Stimulated activated naive CD8-positive, alpha-beta T cell treated with anti-CD3 and anti-CD28 coated beads, Interleukin-15, amount 100 ng/mL, for 72 hours (primary cell): Measurements from ENCODE around the gene TEAD4.

Experiments
- ATAC-seq: fragments of 150-1000 bp; cut with Tn5 transposase; 2 replicates; pipeline ENCODE4 v1.10.0; 2021; ENCODE audit warnings: mild to moderate bottlenecking, moderate library complexity
- DNase-seq, 2 donors: peaks; one replicate each; pipeline ENCODE4 v3.0.0; 2021 to 2022
- H3K27ac Mint-ChIP-seq, 2 donors: one replicate each; pipeline ENCODE4 v1.8.0; 2022; ENCODE audit warnings: mild to moderate bottlenecking in 2 of 2, mixed read lengths in 2 of 2, moderate library complexity in 2 of 2
- H3K27me3 Mint-ChIP-seq: one replicate; pipeline ENCODE4 v1.8.0; 2022; ENCODE audit warnings: mixed read lengths
- H3K4me1 Mint-ChIP-seq: one replicate; pipeline ENCODE4 v1.8.0; 2022; ENCODE audit warnings: mild to moderate bottlenecking, mixed read lengths
- H3K4me3 Mint-ChIP-seq, 2 donors: one replicate each; pipeline ENCODE4 v1.8.0; 2022; ENCODE audit warnings: mild to moderate bottlenecking in 2 of 2, mixed read lengths in 2 of 2, moderate library complexity in 1 of 2
- H3K9me3 Mint-ChIP-seq, 2 donors: one replicate each; pipeline ENCODE4 v1.8.0; 2022; ENCODE audit warnings: mixed read lengths in 2 of 2

The TEAD4 gene

GRCh38 chr12:3028108-3028507, 68.9 kb downstream of the TEAD4 start:
- Mint-ChIP-seq H3K27me3 (peaks cover 19% of the 10 kb centered on the region), H3K27ac (no peak overlapping the region), H3K4me3 (no peak overlapping the region), H3K4me1 (no peaks in the 10 kb centered on the region), H3K9me3 (no peaks in the 10 kb centered on the region)
- DNase-seq (no peak), ATAC-seq (no peak)

GRCh38 chr12:3030821-3031429, 71.7 kb downstream of the TEAD4 start:
- Mint-ChIP-seq H3K4me1 (no peaks in the 10 kb centered on the region), H3K9me3 (no peaks in the 10 kb centered on the region), H3K27ac (no peak overlapping the region), H3K4me3 (no peak overlapping the region), H3K27me3 (peaks cover 21% of the 10 kb centered on the region)
- DNase-seq (no peak), ATAC-seq (no peak)

DNA sequence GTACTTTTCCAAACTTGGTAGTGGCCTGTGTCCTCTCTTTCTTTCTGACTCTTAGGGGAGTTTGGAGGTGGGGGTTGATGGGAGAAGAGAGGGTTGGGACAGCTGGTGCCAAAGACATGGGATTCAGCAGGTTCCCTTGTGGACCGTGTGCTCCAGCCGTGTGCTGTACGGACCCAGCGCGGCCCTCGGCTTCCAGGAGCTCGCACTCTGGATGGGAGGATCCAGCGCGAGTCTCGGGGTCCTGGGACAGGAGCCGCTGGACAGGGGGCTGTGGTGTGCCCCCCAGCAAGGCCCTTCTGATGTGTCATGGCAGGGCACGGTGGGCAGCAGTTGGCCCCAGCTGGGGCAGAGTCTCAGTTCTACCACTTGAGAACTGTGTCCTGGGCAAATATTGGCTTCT, 73.0 kb downstream of the TEAD4 start:
- Mint-ChIP-seq H3K9me3 (no peaks in the 10 kb centered on the region), H3K4me3 (no peak overlapping the region), H3K27ac (no peak overlapping the region), H3K4me1 (no peaks in the 10 kb centered on the region), H3K27me3 (peaks cover 21% of the 10 kb centered on the region)
- DNase-seq (no peak), ATAC-seq (no peak)

DNA sequence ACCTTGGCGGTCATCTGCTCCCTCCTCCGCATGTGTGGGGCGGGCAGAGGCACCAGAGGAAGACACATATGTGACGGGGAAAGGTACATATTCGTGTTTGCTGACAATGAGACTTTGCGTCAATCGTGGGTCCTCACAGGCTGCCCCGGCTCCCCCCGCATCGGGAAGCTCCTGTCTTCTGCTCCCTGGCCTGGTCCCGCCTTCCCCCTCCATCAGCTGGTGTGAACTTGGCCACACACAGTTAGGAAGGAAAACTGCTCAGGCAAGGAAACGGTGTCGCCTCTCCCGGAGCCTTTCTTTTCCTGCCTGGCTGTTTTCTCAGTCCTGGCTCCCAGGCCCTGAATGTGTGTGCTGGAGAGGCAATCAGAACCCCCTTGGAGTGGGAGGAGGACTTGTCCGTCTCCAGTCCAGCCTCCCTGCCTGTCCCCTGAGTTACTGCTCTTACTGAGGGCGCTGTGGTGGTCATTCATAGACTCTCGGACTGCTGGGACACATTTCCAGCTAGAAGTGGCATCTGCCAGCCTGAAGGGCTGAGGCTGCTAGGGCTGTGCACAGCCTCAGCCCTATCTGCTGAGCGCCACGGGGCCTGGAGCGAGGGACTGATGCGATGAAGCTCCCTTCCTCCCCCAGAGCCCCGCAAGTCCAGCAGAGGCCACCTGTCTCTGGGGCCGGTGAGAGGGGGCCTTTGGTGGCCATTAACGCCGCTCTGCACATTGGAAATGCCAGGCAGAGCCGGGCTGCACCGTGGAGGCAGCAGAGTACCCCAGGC, 73.8 kb downstream of the TEAD4 start:
- Mint-ChIP-seq H3K4me1 (no peaks in the 10 kb centered on the region), H3K4me3 (no peak overlapping the region), H3K9me3 (no peaks in the 10 kb centered on the region), H3K27ac (no peak overlapping the region), H3K27me3 (peaks cover 21% of the 10 kb centered on the region)
- ATAC-seq (no peak), DNase-seq (no peak)

DNA sequence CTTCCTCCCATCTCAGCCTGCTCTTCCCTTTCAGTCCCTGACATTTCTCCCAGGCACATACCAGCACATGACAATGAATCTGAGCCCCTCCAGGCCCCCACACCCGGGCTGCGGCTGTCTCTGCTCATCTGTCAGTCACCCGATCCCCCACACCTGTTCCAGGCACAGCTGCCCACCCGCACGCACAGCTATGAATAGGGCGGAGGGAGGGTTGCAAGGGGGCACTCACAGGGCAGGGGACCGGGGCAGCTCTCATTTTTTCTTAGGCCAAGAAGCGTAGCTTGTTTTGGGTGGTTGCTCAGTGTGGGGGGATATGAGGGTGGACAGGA, 74.3 kb downstream of the TEAD4 start:
- ATAC-seq (no peak), DNase-seq (no peak)
- no peaks in the 10 kb centered on the region for H3K9me3 Mint-ChIP-seq
- peaks cover 21% of the 10 kb centered on the region for H3K27me3 Mint-ChIP-seq
- H3K4me3 Mint-ChIP-seq: no peak overlapping the region
- no peak overlapping the region for H3K27ac Mint-ChIP-seq
- no peaks in the 10 kb centered on the region for H3K4me1 Mint-ChIP-seq

- no peak overlapping the region for H3K27ac Mint-ChIP-seq
- peaks cover 21% of the 10 kb centered on the region for H3K27me3 Mint-ChIP-seq
- DNase-seq (peak; percentile 43 to 47), ATAC-seq (peak; percentile 80)
- no peak overlapping the region for H3K4me3 Mint-ChIP-seq
- H3K4me1 Mint-ChIP-seq: no peaks in the 10 kb centered on the region
- no peaks in the 10 kb centered on the region for H3K9me3 Mint-ChIP-seq
Observed at GRCh38 chr12:3034067-3034750, 75.0 kb downstream of the TEAD4 start.

DNA sequence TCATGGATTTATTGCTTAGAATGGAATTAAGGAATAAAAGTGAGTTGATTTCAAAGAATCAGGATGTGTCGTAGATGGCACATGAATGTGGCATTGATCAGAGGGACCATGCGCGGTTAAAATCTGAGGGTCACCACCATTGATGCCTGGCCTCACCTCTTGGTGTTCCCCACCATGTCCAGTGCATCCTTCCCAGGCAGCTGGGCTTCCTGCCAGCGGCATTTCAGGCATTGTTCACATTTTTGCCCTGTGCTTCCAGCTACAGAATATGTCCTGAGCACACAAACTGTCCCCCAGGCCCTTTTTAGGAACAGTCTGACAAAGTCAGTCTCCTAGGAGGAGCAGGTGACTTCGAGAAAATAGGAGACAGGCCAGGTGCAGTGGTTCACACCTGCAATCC, 76.0 kb downstream of the TEAD4 start:
- Mint-ChIP-seq H3K4me1 (no peaks in the 10 kb centered on the region), H3K27me3 (peaks cover 21% of the 10 kb centered on the region), H3K4me3 (no peak overlapping the region), H3K27ac (no peak overlapping the region), H3K9me3 (no peaks in the 10 kb centered on the region)
- ATAC-seq (no peak), DNase-seq (no peak)

DNA sequence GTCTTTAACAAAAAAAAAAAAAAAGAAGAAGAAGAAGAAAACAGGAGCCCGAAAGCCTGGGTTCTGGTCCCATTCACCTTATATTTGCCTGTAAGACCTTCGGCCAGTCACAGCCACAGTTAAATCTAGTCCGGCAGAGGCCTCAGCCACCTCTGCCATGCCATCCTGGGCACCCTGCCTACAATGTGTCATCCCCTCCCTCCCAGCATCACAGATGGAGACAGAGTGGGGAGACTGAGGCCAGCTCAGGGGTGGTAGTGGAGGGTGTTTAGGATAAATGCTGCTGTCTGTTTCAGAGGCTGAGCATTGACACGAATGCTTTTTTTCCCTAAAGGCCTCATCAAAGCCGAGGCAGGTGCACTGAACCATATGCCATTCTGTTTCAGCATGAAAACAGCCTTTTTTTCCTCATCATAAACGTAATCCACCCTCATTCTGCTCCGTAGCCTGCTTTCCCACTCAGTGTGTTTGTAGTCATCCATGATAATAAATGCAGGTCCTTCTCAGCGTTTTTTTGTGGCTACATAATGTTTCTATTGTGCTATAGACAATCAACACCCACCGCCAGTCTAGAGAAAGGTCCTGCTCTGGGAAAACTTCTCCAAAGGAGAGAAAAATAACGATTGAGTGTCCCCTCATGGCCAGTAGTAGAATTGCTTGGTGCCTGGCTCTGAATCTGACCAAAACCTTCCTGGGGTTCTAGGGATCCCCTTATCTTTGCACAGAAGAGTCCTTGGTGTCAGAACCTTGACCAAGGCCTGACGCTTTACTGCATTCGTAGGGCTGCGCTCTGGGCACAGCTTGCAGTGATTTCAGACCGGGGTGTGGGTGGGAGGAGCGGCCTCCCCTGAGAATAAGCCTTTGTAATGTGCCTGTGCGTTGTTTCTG, 76.9 kb downstream of the TEAD4 start:
- Mint-ChIP-seq H3K27me3 (peaks cover 21% of the 10 kb centered on the region), H3K4me3 (no peak overlapping the region), H3K9me3 (no peaks in the 10 kb centered on the region), H3K27ac (no peak overlapping the region), H3K4me1 (no peaks in the 10 kb centered on the region)
- ATAC-seq (no peak), DNase-seq (no peak)

GRCh38 chr12:3036901-3037600, 77.9 kb downstream of the TEAD4 start:
- H3K4me3 Mint-ChIP-seq: no peak overlapping the region
- DNase-seq: no peak
- ATAC-seq: no peak
- peaks cover 17% of the 10 kb centered on the region for H3K27me3 Mint-ChIP-seq
- no peaks in the 10 kb centered on the region for H3K9me3 Mint-ChIP-seq
- no peak overlapping the region for H3K27ac Mint-ChIP-seq
- H3K4me1 Mint-ChIP-seq: no peaks in the 10 kb centered on the region

DNA sequence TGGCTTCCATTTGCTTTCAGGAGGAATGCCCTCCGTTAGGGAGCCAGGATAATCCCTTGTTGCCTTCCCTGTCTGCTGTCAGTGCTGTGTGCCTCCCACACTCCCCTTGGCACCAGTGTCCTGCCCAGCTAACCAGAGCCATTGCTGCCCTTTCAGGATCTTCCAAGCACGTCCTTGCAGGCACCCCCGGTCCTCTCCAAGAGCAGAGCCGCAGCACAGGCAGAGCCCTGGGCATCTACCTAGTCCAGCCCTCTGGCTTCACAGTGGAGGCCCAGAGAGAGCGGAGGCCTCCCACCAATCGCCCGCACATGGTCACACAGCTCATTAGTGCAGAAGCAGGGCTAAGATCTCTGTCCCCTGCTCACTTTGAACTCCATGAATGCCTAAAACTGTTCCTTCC, 79.0 kb downstream of the TEAD4 start:
- H3K27ac Mint-ChIP-seq: no peak overlapping the region
- DNase-seq: no peak
- no peaks in the 10 kb centered on the region for H3K9me3 Mint-ChIP-seq
- no peak for ATAC-seq
- H3K27me3 Mint-ChIP-seq: peaks cover 17% of the 10 kb centered on the region
- H3K4me1 Mint-ChIP-seq: no peaks in the 10 kb centered on the region
- H3K4me3 Mint-ChIP-seq: no peak overlapping the region

DNA sequence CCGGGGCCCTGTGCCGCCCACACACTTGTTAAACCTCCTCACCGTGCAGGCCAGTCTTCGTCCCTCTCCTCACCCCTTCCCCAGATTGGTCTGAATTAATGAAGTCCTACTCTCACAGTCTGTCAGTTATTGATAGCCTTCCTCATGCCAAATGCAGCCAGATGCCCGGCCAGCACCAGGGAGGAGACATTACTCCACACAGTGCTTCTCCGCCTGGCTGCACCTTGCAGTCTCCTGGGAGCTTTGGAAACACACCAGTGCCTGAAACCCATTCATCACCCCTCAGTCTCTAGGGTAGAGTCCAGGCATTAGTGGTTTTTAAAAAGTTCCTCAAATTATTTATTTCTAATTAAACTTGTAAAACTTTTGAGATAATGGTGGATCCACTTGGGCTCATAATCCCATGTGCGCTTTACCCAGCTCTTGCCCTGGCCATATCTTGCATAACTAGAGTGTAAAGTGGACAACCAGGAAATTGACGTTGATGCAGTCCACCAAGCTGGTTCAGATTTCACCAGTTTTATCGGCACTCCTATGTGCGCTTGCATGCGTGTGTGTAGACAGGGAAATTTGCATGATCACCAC, 79.8 kb downstream of the TEAD4 start:
- Mint-ChIP-seq H3K4me1 (no peaks in the 10 kb centered on the region), H3K4me3 (no peak overlapping the region), H3K27ac (no peak overlapping the region), H3K9me3 (no peaks in the 10 kb centered on the region), H3K27me3 (peaks cover 24% of the 10 kb centered on the region)
- no peak for DNase-seq
- no peak for ATAC-seq

DNA sequence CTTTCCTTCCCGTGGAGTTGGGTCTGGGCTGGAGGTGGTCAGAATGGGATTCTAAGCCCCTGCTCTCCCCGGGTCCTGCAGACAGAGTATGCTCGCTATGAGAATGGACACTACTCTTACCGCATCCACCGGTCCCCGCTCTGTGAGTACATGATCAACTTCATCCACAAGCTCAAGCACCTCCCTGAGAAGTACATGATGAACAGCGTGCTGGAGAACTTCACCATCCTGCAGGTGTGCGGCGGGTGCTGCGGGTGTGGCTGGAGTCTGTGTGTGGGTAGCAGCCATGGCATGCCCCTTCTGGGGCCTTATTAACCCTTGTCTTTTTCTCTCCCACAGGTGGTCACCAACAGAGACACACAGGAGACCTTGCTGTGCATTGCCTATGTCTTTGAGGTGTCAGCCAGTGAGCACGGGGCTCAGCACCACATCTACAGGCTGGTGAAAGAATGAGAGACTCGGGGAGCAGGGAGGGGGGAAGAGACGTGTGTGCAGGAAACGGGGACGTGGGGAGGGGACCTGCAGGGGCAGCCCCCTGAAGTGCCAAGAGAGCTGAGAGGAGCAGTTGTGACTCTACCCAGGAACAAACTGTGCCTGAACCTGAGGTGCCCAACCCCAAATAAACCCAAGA, 80.9 kb downstream of the TEAD4 start:
- peaks cover 30% of the 10 kb centered on the region for H3K27me3 Mint-ChIP-seq
- H3K27ac Mint-ChIP-seq: no peak overlapping the region
- ATAC-seq (no peak), DNase-seq (no peak)
- no peak overlapping the region for H3K4me3 Mint-ChIP-seq
- no peaks in the 10 kb centered on the region for H3K9me3 Mint-ChIP-seq
- no peaks in the 10 kb centered on the region for H3K4me1 Mint-ChIP-seq

DNA sequence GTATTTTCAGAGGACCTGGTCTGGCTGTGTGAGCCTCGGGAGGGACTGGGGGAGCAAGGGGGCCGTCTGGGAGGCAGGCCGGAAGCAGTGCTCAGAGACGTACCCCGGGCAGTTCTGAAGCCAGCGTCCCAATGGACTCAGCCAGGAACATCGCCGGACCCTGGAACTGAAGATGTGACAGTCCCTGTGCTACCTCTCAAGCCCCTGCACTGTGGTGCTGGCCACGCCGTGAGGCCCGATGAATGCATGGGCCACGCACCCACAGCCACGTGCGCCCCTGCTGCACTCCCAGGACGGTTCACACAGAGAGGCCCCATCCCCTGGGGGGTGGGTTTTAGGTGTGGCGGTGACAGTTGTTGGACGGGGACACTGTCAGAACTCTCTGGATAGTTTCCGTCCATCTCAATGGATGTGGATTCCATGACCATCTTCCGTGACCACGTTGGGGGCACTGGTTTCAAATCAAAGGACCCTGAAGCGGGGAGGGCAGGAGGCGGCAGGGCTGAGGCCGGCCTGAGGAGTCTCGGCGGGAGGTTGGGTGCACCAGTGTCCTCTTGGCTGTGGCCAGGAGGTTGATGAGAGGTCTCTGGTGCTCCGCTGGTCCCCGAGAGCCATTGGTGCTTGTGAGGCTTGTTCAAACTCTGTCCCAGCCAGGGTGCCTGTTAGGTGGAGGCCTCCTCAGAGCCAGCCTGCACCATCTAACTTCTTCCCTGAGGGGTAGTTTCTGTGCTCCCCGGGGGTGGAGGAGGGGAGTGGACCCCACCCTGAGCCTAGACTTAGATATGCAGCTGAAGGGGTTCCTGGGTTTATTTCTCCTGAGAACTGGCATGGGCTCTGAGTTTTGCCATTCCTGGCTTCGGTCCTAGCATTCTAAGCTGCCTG, 81.7 kb downstream of the TEAD4 start:
- ATAC-seq: peak; percentile 13
- Mint-ChIP-seq H3K4me1 (no peaks in the 10 kb centered on the region), H3K27me3 (peaks cover 30% of the 10 kb centered on the region), H3K27ac (peak overlapping the region in 1 of 2 donors; percentile 63), H3K4me3 (no peak overlapping the region), H3K9me3 (no peaks in the 10 kb centered on the region)
- no peak for DNase-seq
